ENCODE measurements around the gene ACAP2. TPM values are rescaled to one million over a fixed set of nuclear protein-coding genes. Genes with fewer than 3 reads are reported as not detected.
"Not testable (repeated sequence)": the region's sequence is repeated elsewhere in the genome, so short reads cannot be mapped to it uniquely, and the experiment has no call there.

ACAP2 gene
- total RNA-seq, 1 donor from 2014 or later, result 61.2 TPM

GRCh38 chr3:195467641-195468390, 25.0 kb upstream of the ACAP2 start:
- Mint-ChIP-seq H3K27me3 (ENCODE audit: unreplicated experiment) (peaks cover 5% of the 10 kb centered on the region), H3K4me1 (ENCODE audit: unreplicated experiment) (no peaks in the 10 kb centered on the region), H3K36me3 (ENCODE audit: low read depth, unreplicated experiment) (no peaks in the 10 kb centered on the region), H3K4me3 (ENCODE audit: unreplicated experiment) (no peak overlapping the region), H3K9me3 (ENCODE audit: unreplicated experiment) (no peaks in the 10 kb centered on the region), H3K27ac (ENCODE audit: unreplicated experiment) (no peak overlapping the region)
- no peak for DNase-seq (ENCODE audit: low spot score)
- no peak for TF ChIP-seq CTCF (IDR thresholded peaks at IDR 0.05; ENCODE audit: unreplicated experiment)

- no peak overlapping the region for H3K27ac Mint-ChIP-seq (ENCODE audit: unreplicated experiment)
- TF ChIP-seq CTCF (IDR thresholded peaks at IDR 0.05; ENCODE audit: unreplicated experiment), result no peak
- no peak overlapping the region for H3K4me3 Mint-ChIP-seq (ENCODE audit: unreplicated experiment)
- H3K36me3 Mint-ChIP-seq (ENCODE audit: low read depth, unreplicated experiment), result no peaks in the 10 kb centered on the region
- no peaks in the 10 kb centered on the region for H3K4me1 Mint-ChIP-seq (ENCODE audit: unreplicated experiment)
- H3K27me3 Mint-ChIP-seq (ENCODE audit: unreplicated experiment), result peaks cover 4% of the 10 kb centered on the region
- no peak for DNase-seq (ENCODE audit: low spot score)
- no peaks in the 10 kb centered on the region for H3K9me3 Mint-ChIP-seq (ENCODE audit: unreplicated experiment)
Observed at GRCh38 chr3:195466251-195466650, 23.4 kb upstream of the ACAP2 start.

GRCh38 chr3:195462922-195463321, 20.1 kb upstream of the ACAP2 start:
- H3K4me3 Mint-ChIP-seq (ENCODE audit: unreplicated experiment); H3K36me3 Mint-ChIP-seq (ENCODE audit: low read depth, unreplicated experiment); H3K9me3 Mint-ChIP-seq (ENCODE audit: unreplicated experiment); H3K27ac Mint-ChIP-seq (ENCODE audit: unreplicated experiment); DNase-seq (ENCODE audit: low spot score); H3K4me1 Mint-ChIP-seq (ENCODE audit: unreplicated experiment); H3K27me3 Mint-ChIP-seq (ENCODE audit: unreplicated experiment): not testable (repeated sequence)

- no peak for DNase-seq (ENCODE audit: low spot score)
- Mint-ChIP-seq H3K27ac (ENCODE audit: unreplicated experiment) (no peak overlapping the region), H3K9me3 (ENCODE audit: unreplicated experiment) (no peaks in the 10 kb centered on the region), H3K36me3 (ENCODE audit: low read depth, unreplicated experiment) (no peaks in the 10 kb centered on the region), H3K4me1 (ENCODE audit: unreplicated experiment) (peaks cover 3% of the 10 kb centered on the region), H3K27me3 (ENCODE audit: unreplicated experiment) (peaks cover 4% of the 10 kb centered on the region), H3K4me3 (ENCODE audit: unreplicated experiment) (no peak overlapping the region)
- TF ChIP-seq CTCF (IDR thresholded peaks at IDR 0.05; ENCODE audit: unreplicated experiment), result no peak
Observed at GRCh38 chr3:195462308-195462610, 19.4 kb upstream of the ACAP2 start.

GRCh38 chr3:195461594-195462307, 18.9 kb upstream of the ACAP2 start:
- no peak for TF ChIP-seq CTCF (IDR thresholded peaks at IDR 0.05; ENCODE audit: unreplicated experiment)
- no peak for DNase-seq (ENCODE audit: low spot score)
- Mint-ChIP-seq H3K27ac (ENCODE audit: unreplicated experiment) (no peak overlapping the region), H3K27me3 (ENCODE audit: unreplicated experiment) (peaks cover 4% of the 10 kb centered on the region), H3K4me3 (ENCODE audit: unreplicated experiment) (no peak overlapping the region), H3K4me1 (ENCODE audit: unreplicated experiment) (peaks cover 3% of the 10 kb centered on the region), H3K9me3 (ENCODE audit: unreplicated experiment) (no peaks in the 10 kb centered on the region), H3K36me3 (ENCODE audit: low read depth, unreplicated experiment) (no peaks in the 10 kb centered on the region)
